UCSD-AML1 (cell line): ENCODE results near the gene RTN4RL1.
"Not testable (repeated sequence)": the region's sequence is repeated elsewhere in the genome, so short reads cannot be mapped to it uniquely, and the experiment has no call there.

Experiments
- DNase-seq: peaks from one replicate; lab custom pipeline; 2025; ENCODE audit not compliant: unreplicated experiment; lab: John Stamatoyannopoulos, UW

RTN4RL1 gene

DNA sequence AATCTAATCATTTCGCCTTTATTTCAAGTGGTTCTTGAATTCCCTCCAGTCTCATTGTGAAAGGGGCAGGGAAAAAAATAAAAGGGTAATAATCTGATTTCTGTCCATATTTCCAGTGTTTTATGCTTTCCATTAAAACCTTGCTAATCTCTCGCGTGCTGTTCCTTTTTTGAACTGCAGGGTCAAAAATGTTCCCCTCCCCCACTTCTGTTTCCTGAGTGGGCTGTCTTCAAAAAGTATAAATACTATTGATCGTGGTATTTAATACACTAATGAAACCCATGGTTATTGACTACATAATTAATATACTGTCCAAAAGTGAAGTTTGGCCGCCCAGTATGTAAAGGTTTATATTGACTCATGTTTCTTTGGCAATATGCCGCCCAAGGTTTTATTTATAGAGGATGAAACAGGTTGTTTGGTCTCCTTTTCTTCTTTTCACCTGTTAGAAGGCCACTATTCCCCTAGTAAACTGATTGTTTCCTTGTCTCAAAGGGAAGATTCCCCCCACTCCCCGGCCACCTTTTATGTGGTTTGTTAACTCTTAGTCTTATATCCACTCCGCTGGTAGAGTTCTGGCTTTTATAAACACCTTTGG lies 125.6 kb downstream of the RTN4RL1 start:
- no peak for DNase-seq

DNA sequence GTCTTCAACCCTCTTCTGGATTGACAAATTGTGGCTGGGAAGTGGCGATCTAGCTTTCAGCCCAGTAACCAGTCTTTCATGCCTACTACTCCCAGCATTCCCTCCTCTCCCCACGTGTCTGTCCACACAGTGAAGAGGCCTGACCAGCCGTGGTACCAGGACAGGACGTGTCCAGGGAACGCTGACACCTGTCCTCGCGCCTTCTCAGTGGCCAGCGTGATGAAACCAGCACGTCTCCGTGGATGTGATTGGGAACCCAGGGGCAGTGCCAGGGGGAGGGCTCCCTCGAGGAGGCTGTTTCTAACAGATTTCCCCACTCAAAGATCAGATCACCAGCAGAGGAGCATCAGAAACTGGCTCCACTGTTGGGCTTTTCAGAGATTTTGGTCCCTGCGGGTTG lies 126.3 kb downstream of the RTN4RL1 start:
- DNase-seq: no peak

DNA sequence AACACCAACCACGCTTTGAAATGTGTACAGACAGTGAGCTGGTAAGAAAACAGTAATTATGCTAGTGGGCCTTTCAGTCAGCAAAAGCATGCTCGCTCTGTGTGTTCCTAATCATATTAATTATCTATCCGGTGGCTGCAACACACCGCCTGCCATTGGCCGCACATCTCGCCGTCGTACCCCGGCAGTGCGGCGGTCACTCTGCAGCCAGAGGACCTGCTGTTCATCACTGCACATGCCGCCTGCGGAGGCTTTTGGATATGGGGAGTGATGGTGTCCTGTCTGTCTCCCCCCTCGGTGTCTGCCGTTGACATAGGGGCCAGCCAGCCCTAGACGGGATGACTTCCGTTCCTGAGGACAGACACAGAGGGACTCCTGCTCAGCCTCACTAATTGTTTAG lies 126.8 kb downstream of the RTN4RL1 start:
- DNase-seq: no peak

DNA sequence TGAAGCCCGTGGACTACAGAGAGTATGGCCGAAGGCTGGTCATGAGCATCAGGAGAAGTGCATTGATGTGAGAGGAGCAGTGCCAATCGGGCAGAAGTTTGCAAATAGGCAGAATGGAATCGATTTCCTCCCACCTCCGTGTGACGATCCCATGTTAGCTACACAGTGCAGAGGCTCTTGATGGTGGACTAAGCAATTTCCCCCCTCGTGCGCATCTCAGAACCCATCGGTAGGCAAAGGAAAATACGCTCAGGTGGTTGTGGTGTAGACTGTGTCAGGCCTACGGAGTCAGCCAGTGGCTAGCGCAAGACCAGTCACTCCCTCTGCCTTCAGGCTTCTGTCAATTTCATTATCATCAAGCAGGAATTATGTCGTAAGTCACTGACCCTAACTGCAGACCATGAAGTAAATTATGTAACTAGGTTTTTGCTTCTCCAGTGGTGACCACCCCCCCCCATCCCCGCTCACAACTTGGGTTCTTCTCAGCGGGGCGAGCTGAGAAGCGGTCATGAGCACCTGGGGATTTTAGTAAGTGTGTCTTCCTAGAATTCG lies 128.0 kb downstream of the RTN4RL1 start:
- no peak for DNase-seq

DNA sequence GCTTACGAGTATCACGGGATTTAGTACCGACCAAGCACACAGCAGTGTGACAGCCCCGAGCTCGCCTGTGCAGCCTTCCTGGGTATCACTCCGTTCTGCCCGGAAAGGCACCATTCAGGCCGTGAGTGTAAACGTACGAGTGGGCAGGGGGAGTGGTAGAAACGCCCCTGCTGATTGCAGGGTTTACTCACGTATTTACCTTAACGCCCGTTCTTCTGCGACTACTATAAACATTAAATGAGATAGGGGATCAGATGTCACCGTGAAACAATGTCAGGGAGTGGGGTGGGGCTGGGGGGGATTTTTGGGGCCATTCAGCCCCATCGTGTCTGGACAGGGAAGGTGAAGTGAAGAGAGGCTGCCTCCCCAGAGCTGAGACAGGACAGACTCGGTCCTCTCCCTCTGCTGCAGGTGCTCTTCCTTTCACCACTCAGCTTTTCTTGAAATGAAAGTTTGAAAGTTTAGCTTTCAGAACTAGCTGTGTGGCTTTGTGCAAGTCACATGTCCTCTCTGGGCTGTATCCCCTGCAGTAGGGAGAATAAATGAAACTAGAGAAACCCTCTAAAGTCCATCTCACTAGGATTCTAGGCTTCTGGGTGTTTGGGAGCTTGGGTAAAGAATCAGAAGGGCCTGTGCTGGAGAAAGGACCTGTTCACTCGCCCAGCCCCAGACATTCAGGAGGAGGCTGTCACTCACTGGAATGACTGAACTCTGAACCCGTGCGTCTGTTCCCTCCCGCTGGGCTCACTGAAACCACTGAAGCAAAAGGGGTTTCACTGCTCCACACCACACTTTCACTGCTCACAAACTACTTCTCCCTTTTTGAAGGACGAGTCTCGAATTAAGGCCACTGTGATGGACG lies 128.7 kb downstream of the RTN4RL1 start:
- no peak for DNase-seq

DNA sequence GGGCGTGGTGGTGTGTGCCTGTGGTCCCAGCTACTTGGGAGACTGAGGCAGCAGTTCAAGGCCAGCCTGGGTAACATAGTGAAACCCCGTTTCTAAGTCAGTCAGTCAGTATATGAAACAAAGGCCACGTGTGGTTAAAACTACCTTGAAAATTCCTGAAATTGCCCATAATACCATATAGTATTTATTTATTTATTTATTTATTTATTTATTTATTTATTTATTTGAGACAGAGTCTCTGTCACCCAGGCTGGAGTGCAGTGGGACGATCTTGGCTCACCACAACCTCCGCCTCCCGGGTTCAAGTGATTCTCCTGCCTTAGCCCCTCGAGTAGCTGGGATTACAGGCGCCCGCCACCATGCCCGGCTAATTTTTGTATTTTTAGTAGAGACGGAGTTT lies 129.7 kb downstream of the RTN4RL1 start:
- not testable (repeated sequence) for DNase-seq

DNA sequence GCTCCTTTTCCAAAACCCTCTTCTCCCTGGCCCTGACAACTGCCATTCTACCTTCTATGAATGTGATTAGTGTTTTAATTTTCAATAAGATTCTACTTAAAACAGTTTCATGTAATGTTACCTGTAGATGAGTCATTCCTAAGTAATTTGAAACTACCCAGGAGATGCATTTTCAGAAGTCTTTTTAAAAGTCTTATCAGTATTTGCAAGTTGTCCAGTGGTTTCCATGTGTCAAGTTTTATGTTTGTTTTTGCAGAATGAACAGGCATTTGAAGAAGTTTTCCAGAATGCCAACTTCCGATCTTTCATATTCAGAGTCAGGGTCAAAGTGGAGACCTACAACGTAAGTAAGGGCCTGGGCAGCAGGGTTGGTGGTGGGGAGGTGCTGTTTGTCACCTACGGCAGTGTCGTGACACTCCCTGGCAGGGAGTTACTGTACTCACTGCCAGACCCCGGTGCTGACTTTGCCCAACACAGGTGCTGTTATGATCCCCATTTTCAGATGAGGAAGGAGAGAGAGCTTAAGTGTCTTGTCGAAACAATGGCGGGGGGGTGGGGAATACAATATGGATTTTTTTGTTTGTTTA lies 130.3 kb downstream of the RTN4RL1 start:
- DNase-seq: no peak

DNA sequence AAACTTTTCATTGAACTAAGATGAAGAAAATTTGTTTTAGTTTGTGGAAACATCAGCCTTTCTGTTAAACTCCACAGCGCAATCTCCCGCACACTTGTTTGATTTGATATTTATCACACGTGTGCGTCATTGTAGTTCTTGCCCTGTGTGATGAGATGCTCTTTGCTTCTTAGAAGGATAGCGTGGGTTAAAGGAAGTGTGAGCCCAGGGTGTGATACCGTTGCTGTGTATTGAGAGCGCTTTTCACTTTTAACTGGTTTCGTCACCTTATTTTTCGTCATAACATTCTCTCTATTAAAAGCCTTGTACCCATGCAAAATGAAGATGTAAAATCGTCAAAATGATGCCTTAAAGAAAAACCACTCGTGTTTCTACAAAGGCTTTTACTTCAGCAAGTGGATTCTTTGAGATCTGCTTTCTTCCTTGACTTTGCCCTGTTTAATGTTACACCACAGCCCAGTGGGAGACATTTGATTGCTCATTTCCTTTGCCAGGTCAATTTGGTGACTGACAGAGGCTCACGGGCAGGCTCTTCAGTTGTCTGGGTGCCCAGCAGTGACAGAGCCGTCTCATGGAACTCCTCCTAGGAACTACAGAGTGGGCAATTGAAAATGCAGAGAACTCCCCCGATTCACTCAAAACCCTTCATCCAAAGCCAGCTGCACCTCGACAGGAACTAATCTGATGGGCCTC lies 134.2 kb downstream of the RTN4RL1 start:
- no peak for DNase-seq

DNA sequence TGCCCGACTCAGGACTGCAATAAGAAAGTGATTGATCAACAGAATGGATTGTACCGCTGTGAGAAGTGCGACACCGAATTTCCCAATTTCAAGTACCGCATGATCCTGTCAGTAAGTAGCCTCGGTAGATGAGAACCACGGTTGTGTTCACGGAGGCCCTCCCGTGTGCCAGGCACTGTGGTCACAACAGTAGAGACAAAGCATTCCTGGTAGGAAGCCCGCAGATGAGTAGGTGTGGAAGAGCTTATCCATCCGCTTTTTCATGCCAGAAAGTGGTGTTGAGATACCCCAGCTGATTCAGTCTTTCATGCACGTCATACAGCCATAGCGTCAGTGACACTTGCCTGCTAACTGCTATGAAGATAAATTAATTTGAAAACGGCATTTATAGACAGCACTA lies 136.4 kb downstream of the RTN4RL1 start:
- no peak for DNase-seq
